Neuronal stem cell (in vitro differentiated cells): ENCODE results near the gene NHS.

Experiments
- DNase-seq: peaks from one replicate; pipeline ENCODE4 v3.0.0-alpha.2; 2013; ENCODE audit warnings: low spot score
- H2AFZ ChIP-seq: one replicate; pipeline ENCODE4 v1.6.1; 2013; ENCODE audit warnings: mild to moderate bottlenecking, low read length, inconsistent platforms
- H2AK5ac ChIP-seq: 2 replicates; pipeline ENCODE4 v1.6.1; 2013; ENCODE audit warnings: low read depth, mild to moderate bottlenecking, inconsistent platforms, low read length, moderate library complexity, mixed read lengths
- H2BK120ac ChIP-seq: 2 replicates; pipeline ENCODE4 v1.6.1; 2013; ENCODE audit warnings: low read depth, mild to moderate bottlenecking, inconsistent platforms, low read length, moderate library complexity, mixed read lengths
- H2BK12ac ChIP-seq: one replicate; pipeline ENCODE4 v1.6.1; 2013; ENCODE audit warnings: low read length, inconsistent platforms
- H2BK15ac ChIP-seq: 2 replicates; pipeline ENCODE4 v1.6.1; 2013; ENCODE audit warnings: mild to moderate bottlenecking, low read length, inconsistent platforms, mixed read lengths
- H2BK5ac ChIP-seq: one replicate; pipeline ENCODE4 v1.6.1; 2013; ENCODE audit warnings: inconsistent platforms, mild to moderate bottlenecking, low read length, moderate library complexity
- H3K14ac ChIP-seq: one replicate; pipeline ENCODE4 v1.6.1; 2013; ENCODE audit warnings: low read length, inconsistent platforms
- H3K18ac ChIP-seq: 2 replicates; pipeline ENCODE4 v1.6.1; 2013; ENCODE audit warnings: low read length, inconsistent platforms
- H3K23ac ChIP-seq: 2 replicates; pipeline ENCODE4 v1.6.1; 2013; ENCODE audit warnings: low read depth, mild to moderate bottlenecking, mixed read lengths, low read length, inconsistent platforms; ENCODE audit not compliant: poor library complexity
- H3K27ac ChIP-seq: replicated peaks from 3 replicates; pipeline ENCODE4 v1.5.1; 2013; ENCODE audit warnings: low read length, inconsistent platforms
- H3K27me3 ChIP-seq, 3 experiments: 2 replicates each; pipeline ENCODE4 v1.6.1; 2013; ENCODE audit warnings: low read length in 3 of 3, mild to moderate bottlenecking in 2 of 3, inconsistent platforms in 1 of 3, low read depth in 1 of 3, mixed read lengths in 1 of 3, moderate library complexity in 1 of 3; ENCODE audit not compliant: control insufficient read depth in 3 of 3, insufficient read depth in 3 of 3
- H3K36me3 ChIP-seq, 2 donors: replicated peaks in 1 of 2; 2 replicates each; pipeline ENCODE4 v1.6.1; 2013; ENCODE audit warnings: low read length in 2 of 2; ENCODE audit not compliant: control insufficient read depth in 2 of 2, insufficient read depth in 2 of 2
- H3K4ac ChIP-seq: 2 replicates; pipeline ENCODE4 v1.6.1; 2013; ENCODE audit warnings: inconsistent platforms, mild to moderate bottlenecking, low read length, moderate library complexity
- H3K4me1 ChIP-seq, 2 donors: 1 replicate in 1 of 2; 2 replicates in 1 of 2; pipeline ENCODE4 v1.6.1; 2013; ENCODE audit warnings: low read length in 2 of 2, low read depth in 1 of 2; ENCODE audit not compliant: control insufficient read depth in 2 of 2, insufficient read depth in 1 of 2
- H3K4me2 ChIP-seq: one replicate; pipeline ENCODE4 v1.6.1; 2013; ENCODE audit warnings: mild to moderate bottlenecking, low read length, inconsistent platforms; ENCODE audit not compliant: insufficient read depth, poor library complexity, severe bottlenecking
- H3K4me3 ChIP-seq, 2 donors: 2 replicates each; pipeline ENCODE4 v1.5.1; 2013; ENCODE audit warnings: low read length in 2 of 2, mild to moderate bottlenecking in 2 of 2, inconsistent platforms in 1 of 2, moderate library complexity in 1 of 2
- H3K79me1 ChIP-seq: one replicate; pipeline ENCODE4 v1.6.1; 2013; ENCODE audit warnings: low read depth, mild to moderate bottlenecking, inconsistent platforms, low read length, moderate library complexity
- H3K9ac ChIP-seq: one replicate; pipeline ENCODE4 v1.6.1; 2013; ENCODE audit warnings: mild to moderate bottlenecking, low read depth, low read length, inconsistent platforms; ENCODE audit not compliant: poor library complexity
- H3K9me3 ChIP-seq, 2 donors: replicated peaks in 1 of 2; 2 replicates each; pipeline versions ENCODE3 to v1.6.1; 2013; ENCODE audit warnings: low read length in 2 of 2, mild to moderate bottlenecking in 2 of 2, inconsistent platforms in 1 of 2, low read depth in 1 of 2, mixed read lengths in 1 of 2, moderate library complexity in 1 of 2; ENCODE audit not compliant: control insufficient read depth in 2 of 2, insufficient read depth in 1 of 2
- H4K8ac ChIP-seq: one replicate; pipeline ENCODE4 v1.6.1; 2013; ENCODE audit warnings: low read depth, mild to moderate bottlenecking, inconsistent platforms, low read length, moderate library complexity
- H4K91ac ChIP-seq: one replicate; pipeline ENCODE4 v1.6.1; 2013; ENCODE audit warnings: low read length, low read depth, mild to moderate bottlenecking, inconsistent platforms; ENCODE audit not compliant: poor library complexity
- WGBS, 2 donors: extraction: QIAGEN DNeasy Blood & Tissue Kit; methylation state at CpG; one replicate each; pipeline ENCODE4 v1.1.7; 2013; ENCODE audit warnings: missing lambda C conversion rate in 2 of 2, mixed read lengths in 1 of 2; ENCODE audit not compliant: insufficient read length in 2 of 2, insufficient replicate concordance in 1 of 2; ENCODE audit errors: extremely low coverage in 2 of 2; 5-methylcytosine and 5-hydroxymethylcytosine counted together

NHS gene

GRCh38 chrX:17519358-17519757 lies 144.4 kb downstream of the NHS start:
- Histone ChIP-seq H2AFZ (no peak overlapping the region), H3K9me3 (no peaks in the 10 kb centered on the region), H3K36me3 (no peaks in the 10 kb centered on the region), H3K27ac (no peak overlapping the region), H4K91ac (no peak overlapping the region), H3K79me1 (no peaks in the 10 kb centered on the region), H2BK120ac (no peak overlapping the region), H3K4me2 (no peak overlapping the region), H3K4me1 (no peaks in the 10 kb centered on the region), H2BK5ac (no peak overlapping the region), H3K9ac (no peak overlapping the region), H3K27me3 (no peaks in the 10 kb centered on the region), H3K4me3 (no peak overlapping the region), H3K14ac (no peak overlapping the region), H2BK12ac (no peak overlapping the region), H2BK15ac (no peak overlapping the region), H3K4ac (no peak overlapping the region), H2AK5ac (no peak overlapping the region), H4K8ac (no peak overlapping the region), H3K18ac (no peak overlapping the region), H3K23ac (no peak overlapping the region)
- WGBS, 2 donors: no CpG with 5 or more reads among the region's 7 CpGs
- DNase-seq: no peak

GRCh38 chrX:17520016-17520615 lies 145.1 kb downstream of the NHS start:
- H2AFZ ChIP-seq: no peak overlapping the region
- no peak overlapping the region for H2BK120ac ChIP-seq
- no peaks in the 10 kb centered on the region for H3K36me3 ChIP-seq
- H3K4me2 ChIP-seq: no peak overlapping the region
- no peaks in the 10 kb centered on the region for H3K4me1 ChIP-seq
- no peak overlapping the region for H4K91ac ChIP-seq
- H3K14ac ChIP-seq: no peak overlapping the region
- no peak overlapping the region for H3K4me3 ChIP-seq
- no peak overlapping the region for H3K18ac ChIP-seq
- H3K23ac ChIP-seq: no peak overlapping the region
- no CpG with 5 or more reads among the region's 2 CpGs for WGBS, 2 donors
- DNase-seq: no peak
- no peak overlapping the region for H3K4ac ChIP-seq
- no peak overlapping the region for H3K9ac ChIP-seq
- H2BK15ac ChIP-seq: no peak overlapping the region
- H2BK12ac ChIP-seq: no peak overlapping the region
- no peak overlapping the region for H3K27ac ChIP-seq
- no peak overlapping the region for H4K8ac ChIP-seq
- no peaks in the 10 kb centered on the region for H3K79me1 ChIP-seq
- H3K9me3 ChIP-seq: no peaks in the 10 kb centered on the region
- H2BK5ac ChIP-seq: no peak overlapping the region
- H3K27me3 ChIP-seq: no peaks in the 10 kb centered on the region
- H2AK5ac ChIP-seq: no peak overlapping the region

- Histone ChIP-seq H3K23ac (no peak overlapping the region), H4K91ac (no peak overlapping the region), H4K8ac (no peak overlapping the region), H3K9me3 (no peaks in the 10 kb centered on the region), H3K14ac (no peak overlapping the region), H3K4me2 (no peak overlapping the region), H2AFZ (no peak overlapping the region), H3K18ac (no peak overlapping the region), H3K36me3 (no peaks in the 10 kb centered on the region), H2BK12ac (no peak overlapping the region), H3K79me1 (no peaks in the 10 kb centered on the region), H3K9ac (no peak overlapping the region), H2BK120ac (no peak overlapping the region), H3K27me3 (no peaks in the 10 kb centered on the region), H3K4me1 (peaks cover under 1% of the 10 kb centered on the region in 2 donors), H3K4me3 (no peak overlapping the region), H2BK5ac (no peak overlapping the region), H2BK15ac (no peak overlapping the region), H3K4ac (no peak overlapping the region), H2AK5ac (no peak overlapping the region), H3K27ac (no peak overlapping the region)
- no CpG with 5 or more reads among the region's 16 CpGs for WGBS, 2 donors
- no peak for DNase-seq
Measured at GRCh38 chrX:17521871-17522693, 147.1 kb downstream of the NHS start.

DNA sequence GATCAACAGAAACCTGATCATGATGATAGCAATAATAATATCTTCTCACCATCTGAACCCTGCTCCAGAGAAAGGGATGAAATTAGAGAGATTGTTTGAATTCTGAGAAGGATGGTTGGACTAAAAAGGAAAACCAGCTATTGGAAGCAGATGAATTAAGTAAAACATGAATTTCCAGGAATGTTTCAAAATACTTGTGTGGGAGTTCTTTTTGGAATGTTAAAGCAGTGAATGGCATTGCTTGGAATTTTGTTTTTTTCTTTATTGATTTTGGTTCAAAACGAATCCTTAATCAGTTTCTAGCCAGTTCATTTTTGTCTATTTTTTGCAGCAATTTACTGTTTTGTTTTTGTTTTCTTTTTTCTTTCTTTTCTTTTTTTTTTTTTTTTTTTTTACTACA lies 150.3 kb downstream of the NHS start:
- Histone ChIP-seq H3K9me3 (no peaks in the 10 kb centered on the region), H3K14ac (no peak overlapping the region), H4K8ac (no peak overlapping the region), H3K4me3 (no peak overlapping the region), H3K18ac (no peak overlapping the region), H2BK15ac (no peak overlapping the region), H3K23ac (no peak overlapping the region), H2AK5ac (no peak overlapping the region), H3K27me3 (no peaks in the 10 kb centered on the region), H2AFZ (no peak overlapping the region), H3K27ac (no peak overlapping the region), H2BK5ac (no peak overlapping the region), H3K4me1 (peaks cover 6 to 14% of the 10 kb centered on the region in 2 donors), H3K79me1 (no peaks in the 10 kb centered on the region), H3K4me2 (no peak overlapping the region), H4K91ac (no peak overlapping the region), H2BK120ac (no peak overlapping the region), H3K4ac (no peak overlapping the region), H2BK12ac (no peak overlapping the region), H3K36me3 (no peaks in the 10 kb centered on the region), H3K9ac (no peak overlapping the region)
- DNase-seq: no peak
- no CpG with 5 or more reads among the region's 1 CpG for WGBS, 2 donors
